Subcutaneous adipose tissue (tissue), 4 donors: ENCODE data around the gene GRIA3. TPM values are rescaled to one million over a fixed set of nuclear protein-coding genes. Genes with fewer than 3 reads are reported as not detected.

Source experiments
- CTCF ChIP-seq: fragments of 450-650 bp; IDR thresholded peaks from one replicate; pipeline ENCODE4 v1.5.1; 2016; ENCODE audit warnings: low read depth, mild to moderate bottlenecking, control low read depth, antibody characterized with exemption, moderate library complexity
- total RNA-seq, 4 donors: library from RNA; depleted of rRNA; stranded (reverse); fragments of >200 nt; gene quantifications; one replicate each; pipeline ENCODE4 v1.1.0, GENCODE V29; 2016

The GRIA3 gene
- total RNA-seq, 4 donors from 2014 or later: 0.19 to 1.9 (median 1.2) TPM

GRCh38 chrX:123525123-123525725, 341.1 kb downstream of the GRIA3 start:
- TF ChIP-seq CTCF: no peak
